Astrocyte (in vitro differentiated cells and primary cell): ENCODE measurements around the gene CASK.

Source experiments
- EZH2 ChIP-seq: IDR thresholded peaks from 2 replicates; pipeline ENCODE4 v1.6.1; 2012; ENCODE audit warnings: mild to moderate bottlenecking, low read length, inconsistent platforms; ENCODE audit not compliant: insufficient read depth
- TF ChIP-seq, protein P1 (sequence below): IDR thresholded peaks from 2 replicates; pipeline ENCODE4 v1.5.1; 2011; ENCODE audit warnings: low read depth, mild to moderate bottlenecking, inconsistent platforms, low read length, moderate library complexity; ENCODE audit not compliant: insufficient read depth

DNA sequence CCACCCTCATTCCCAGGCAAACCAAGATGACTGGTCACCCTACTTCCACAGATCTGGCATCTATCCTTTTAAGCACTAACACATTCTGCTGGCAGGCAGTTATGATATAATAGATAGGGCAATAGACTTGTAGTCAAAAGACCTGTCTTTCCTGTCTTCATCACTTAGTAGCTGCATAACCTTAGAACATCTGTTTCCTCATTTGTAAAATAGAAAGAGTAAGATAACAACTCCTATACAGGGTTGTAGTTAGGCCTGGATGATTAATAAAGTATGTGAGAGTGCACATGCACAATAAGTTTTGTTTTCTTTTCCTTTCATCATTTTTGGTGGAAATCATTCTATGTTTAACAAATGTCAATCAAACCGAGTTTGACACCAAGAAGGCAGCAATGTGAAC is 127.3 kb downstream of the CASK start:
- TF ChIP-seq, protein P1, sequence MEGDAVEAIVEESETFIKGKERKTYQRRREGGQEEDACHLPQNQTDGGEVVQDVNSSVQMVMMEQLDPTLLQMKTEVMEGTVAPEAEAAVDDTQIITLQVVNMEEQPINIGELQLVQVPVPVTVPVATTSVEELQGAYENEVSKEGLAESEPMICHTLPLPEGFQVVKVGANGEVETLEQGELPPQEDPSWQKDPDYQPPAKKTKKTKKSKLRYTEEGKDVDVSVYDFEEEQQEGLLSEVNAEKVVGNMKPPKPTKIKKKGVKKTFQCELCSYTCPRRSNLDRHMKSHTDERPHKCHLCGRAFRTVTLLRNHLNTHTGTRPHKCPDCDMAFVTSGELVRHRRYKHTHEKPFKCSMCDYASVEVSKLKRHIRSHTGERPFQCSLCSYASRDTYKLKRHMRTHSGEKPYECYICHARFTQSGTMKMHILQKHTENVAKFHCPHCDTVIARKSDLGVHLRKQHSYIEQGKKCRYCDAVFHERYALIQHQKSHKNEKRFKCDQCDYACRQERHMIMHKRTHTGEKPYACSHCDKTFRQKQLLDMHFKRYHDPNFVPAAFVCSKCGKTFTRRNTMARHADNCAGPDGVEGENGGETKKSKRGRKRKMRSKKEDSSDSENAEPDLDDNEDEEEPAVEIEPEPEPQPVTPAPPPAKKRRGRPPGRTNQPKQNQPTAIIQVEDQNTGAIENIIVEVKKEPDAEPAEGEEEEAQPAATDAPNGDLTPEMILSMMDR: no peak
- TF ChIP-seq EZH2: no peak
